Bronchial epithelial cell (primary cell): Measurements from ENCODE around the gene LRRC28. TPM values are rescaled to one million over a fixed set of nuclear protein-coding genes. Genes with fewer than 3 reads are reported as not detected.

ENCODE experiments used
- DNase-seq: peaks from one replicate; pipeline ENCODE4 v3.0.0-alpha.2; 2010; ENCODE audit warnings: low read depth
- FAIRE-seq: peaks from 2 replicates; lab custom pipeline; 2011; peaks lifted over from hg19 to GRCh38; lab: Jason Lieb, UNC
- H3K27me3 ChIP-seq: 2 replicates; pipeline ENCODE4 v1.5.1; 2011; ENCODE audit warnings: low read length; ENCODE audit not compliant: control insufficient read depth, insufficient read depth
- H3K36me3 ChIP-seq: 2 replicates; pipeline ENCODE4 v1.5.1; 2011; ENCODE audit warnings: low read length; ENCODE audit not compliant: control insufficient read depth, insufficient read depth
- H3K4me3 ChIP-seq: 2 replicates; pipeline ENCODE4 v1.5.1; 2011; ENCODE audit warnings: mild to moderate bottlenecking, low read depth, low read length, control low read depth
- CTCF ChIP-seq: IDR thresholded peaks from 2 replicates; pipeline ENCODE4 v1.5.1; 2011; ENCODE audit warnings: mild to moderate bottlenecking, moderate library complexity, low read length, control low read depth, inconsistent platforms; ENCODE audit not compliant: insufficient read depth, severe bottlenecking
- total RNA-seq: library from RNA; depleted of rRNA; stranded (reverse); fragments of >200 nt; gene quantifications from 2 replicates; pipeline ENCODE4 v1.2.1, GENCODE V29; 2014

The LRRC28 gene
- total RNA-seq, 1 donor from 2014 or later, result 15.8 TPM

GRCh38 chr15:99335508-99335907, 84.2 kb downstream of the LRRC28 start:
- no peaks in the 10 kb centered on the region for H3K27me3 ChIP-seq
- FAIRE-seq (no peak), DNase-seq (no peak)
- H3K36me3 ChIP-seq, result no peaks in the 10 kb centered on the region
- no peak for TF ChIP-seq CTCF
- H3K4me3 ChIP-seq, result no peak overlapping the region

- H3K36me3 ChIP-seq, result no peaks in the 10 kb centered on the region
- H3K4me3 ChIP-seq, result no peak overlapping the region
- FAIRE-seq, result peak; percentile 58
- no peak for DNase-seq
- no peaks in the 10 kb centered on the region for H3K27me3 ChIP-seq
- no peak for TF ChIP-seq CTCF
Observed at GRCh38 chr15:99336794-99337193, 85.5 kb downstream of the LRRC28 start.

GRCh38 chr15:99340347-99340746, 89.1 kb downstream of the LRRC28 start:
- no peak for FAIRE-seq
- no peak for DNase-seq
- no peaks in the 10 kb centered on the region for H3K36me3 ChIP-seq
- no peak for TF ChIP-seq CTCF
- no peaks in the 10 kb centered on the region for H3K27me3 ChIP-seq
- H3K4me3 ChIP-seq, result no peak overlapping the region

- no peak for TF ChIP-seq CTCF
- Histone ChIP-seq H3K27me3 (no peaks in the 10 kb centered on the region), H3K36me3 (no peaks in the 10 kb centered on the region), H3K4me3 (no peak overlapping the region)
- peak; percentile 50 for DNase-seq
- FAIRE-seq, result no peak
Observed at GRCh38 chr15:99341786-99342185, 90.5 kb downstream of the LRRC28 start.

- Histone ChIP-seq H3K36me3 (no peaks in the 10 kb centered on the region), H3K27me3 (no peaks in the 10 kb centered on the region), H3K4me3 (no peak overlapping the region)
- DNase-seq (no peak), FAIRE-seq (no peak)
- TF ChIP-seq CTCF, result no peak
Observed at GRCh38 chr15:99343208-99343607, 91.9 kb downstream of the LRRC28 start.

GRCh38 chr15:99343881-99344551, 92.7 kb downstream of the LRRC28 start:
- FAIRE-seq (peak; percentile 7), DNase-seq (no peak)
- Histone ChIP-seq H3K36me3 (no peaks in the 10 kb centered on the region), H3K27me3 (no peaks in the 10 kb centered on the region), H3K4me3 (no peak overlapping the region)
- TF ChIP-seq CTCF, result no peak
